ENCODE measurements around the gene FEN1. TPM values are rescaled to one million over a fixed set of nuclear protein-coding genes. Genes with fewer than 3 reads are reported as not detected.
A peak's percentile ranks its signal among the peaks of the same experiment; 100 is the strongest.

Gene FEN1
- total RNA-seq, 1 experiment from 2014 or later, result 21.5 TPM

GRCh38 chr11:61794579-61794978, 1.9 kb downstream of the FEN1 start:
- Mint-ChIP-seq H3K9me3 (ENCODE audit: unreplicated experiment) (no peaks in the 10 kb centered on the region), H3K27me3 (ENCODE audit: insufficient read depth, unreplicated experiment) (no peaks in the 10 kb centered on the region), H3K36me3 (ENCODE audit: insufficient read depth, unreplicated experiment) (peaks cover 22% of the 10 kb centered on the region), H3K27ac (ENCODE audit: low read depth, unreplicated experiment) (no peak overlapping the region), H3K4me3 (ENCODE audit: unreplicated experiment) (no peak overlapping the region), H3K4me1 (ENCODE audit: insufficient read depth, unreplicated experiment) (peaks cover 8% of the 10 kb centered on the region)
- TF ChIP-seq, protein P1, sequence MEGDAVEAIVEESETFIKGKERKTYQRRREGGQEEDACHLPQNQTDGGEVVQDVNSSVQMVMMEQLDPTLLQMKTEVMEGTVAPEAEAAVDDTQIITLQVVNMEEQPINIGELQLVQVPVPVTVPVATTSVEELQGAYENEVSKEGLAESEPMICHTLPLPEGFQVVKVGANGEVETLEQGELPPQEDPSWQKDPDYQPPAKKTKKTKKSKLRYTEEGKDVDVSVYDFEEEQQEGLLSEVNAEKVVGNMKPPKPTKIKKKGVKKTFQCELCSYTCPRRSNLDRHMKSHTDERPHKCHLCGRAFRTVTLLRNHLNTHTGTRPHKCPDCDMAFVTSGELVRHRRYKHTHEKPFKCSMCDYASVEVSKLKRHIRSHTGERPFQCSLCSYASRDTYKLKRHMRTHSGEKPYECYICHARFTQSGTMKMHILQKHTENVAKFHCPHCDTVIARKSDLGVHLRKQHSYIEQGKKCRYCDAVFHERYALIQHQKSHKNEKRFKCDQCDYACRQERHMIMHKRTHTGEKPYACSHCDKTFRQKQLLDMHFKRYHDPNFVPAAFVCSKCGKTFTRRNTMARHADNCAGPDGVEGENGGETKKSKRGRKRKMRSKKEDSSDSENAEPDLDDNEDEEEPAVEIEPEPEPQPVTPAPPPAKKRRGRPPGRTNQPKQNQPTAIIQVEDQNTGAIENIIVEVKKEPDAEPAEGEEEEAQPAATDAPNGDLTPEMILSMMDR (IDR thresholded peaks at IDR 0.05; ENCODE audit: unreplicated experiment), result no peak
- ChIA-PET CTCF (interaction anchor here (0.8 to 12.8 kb wide), 5 partner anchors 19 to 313 kb away, joined by 4 to 148 read pairs (median 18); no protein-coding TSS in a partner anchor), POLR2A (interaction anchor here (0.8 to 3.4 kb wide), 3 partner anchors 27 to 287 kb away, joined by 3 to 15 read pairs (median 11); partner anchors contain the start of gene FTH1)
- intact Hi-C loops (cut with micrococcal nuclease), result no loop called here
- BruUV-seq (replicated peaks), result no TSS peak
- no peak for DNase-seq (ENCODE audit: unreplicated experiment)

- Mint-ChIP-seq H3K27me3 (ENCODE audit: insufficient read depth, unreplicated experiment) (no peaks in the 10 kb centered on the region), H3K4me1 (ENCODE audit: insufficient read depth, unreplicated experiment) (peaks cover 6% of the 10 kb centered on the region), H3K36me3 (ENCODE audit: insufficient read depth, unreplicated experiment) (peaks cover 17% of the 10 kb centered on the region), H3K27ac (ENCODE audit: low read depth, unreplicated experiment) (no peak overlapping the region), H3K9me3 (ENCODE audit: unreplicated experiment) (no peaks in the 10 kb centered on the region), H3K4me3 (ENCODE audit: unreplicated experiment) (no peak overlapping the region)
- DNase-seq (ENCODE audit: unreplicated experiment), result no peak
- ChIA-PET POLR2A (interaction anchor here (2.5 kb wide), 1 partner anchor 152 kb away, joined by 12 read pairs; no protein-coding TSS in a partner anchor), CTCF (interaction anchor here (0.6 to 12.8 kb wide), 16 partner anchors 9 to 312 kb away, joined by 3 to 148 read pairs (median 20); partner anchors contain the start of gene BEST1)
- TF ChIP-seq, protein P1 (IDR thresholded peaks at IDR 0.05; ENCODE audit: unreplicated experiment), result no peak
- no TSS peak for BruUV-seq (replicated peaks)
- intact Hi-C loops (cut with micrococcal nuclease), result no loop called here
Observed at GRCh38 chr11:61795459-61795858, 2.7 kb downstream of the FEN1 start.

GRCh38 chr11:61795876-61796526, 3.3 kb downstream of the FEN1 start:
- Mint-ChIP-seq H3K27me3 (ENCODE audit: insufficient read depth, unreplicated experiment) (no peaks in the 10 kb centered on the region), H3K4me3 (ENCODE audit: unreplicated experiment) (no peak overlapping the region), H3K27ac (ENCODE audit: low read depth, unreplicated experiment) (peak overlapping the region; percentile 2), H3K36me3 (ENCODE audit: insufficient read depth, unreplicated experiment) (peaks cover 21% of the 10 kb centered on the region), H3K4me1 (ENCODE audit: insufficient read depth, unreplicated experiment) (peaks cover 6% of the 10 kb centered on the region), H3K9me3 (ENCODE audit: unreplicated experiment) (no peaks in the 10 kb centered on the region)
- intact Hi-C loops (cut with micrococcal nuclease), result no loop called here
- no peak for DNase-seq (ENCODE audit: unreplicated experiment)
- TF ChIP-seq, protein P1 (IDR thresholded peaks at IDR 0.05; ENCODE audit: unreplicated experiment), result no peak
- BruUV-seq (replicated peaks), result no TSS peak
- ChIA-PET POLR2A (interaction anchor here (1.8 to 3.0 kb wide), 5 partner anchors 19 to 286 kb away, joined by 6 to 23 read pairs (median 12); no protein-coding TSS in a partner anchor), CTCF (interaction anchor here (0.6 to 12.8 kb wide), 25 partner anchors 9 to 312 kb away, joined by 3 to 148 read pairs (median 10); partner anchors contain the start of genes BEST1 and FADS2)

- DNase-seq (ENCODE audit: unreplicated experiment), result peak; percentile 81
- H3K27me3 Mint-ChIP-seq (ENCODE audit: insufficient read depth, unreplicated experiment), result no peaks in the 10 kb centered on the region
- no peak overlapping the region for H3K4me3 Mint-ChIP-seq (ENCODE audit: unreplicated experiment)
- peaks cover 22% of the 10 kb centered on the region for H3K36me3 Mint-ChIP-seq (ENCODE audit: insufficient read depth, unreplicated experiment)
- H3K4me1 Mint-ChIP-seq (ENCODE audit: insufficient read depth, unreplicated experiment), result peaks cover 6% of the 10 kb centered on the region
- BruUV-seq (replicated peaks), result no TSS peak
- POLR2A ChIA-PET, result interaction anchor here (0.5 to 3.0 kb wide), 18 partner anchors 15 to 324 kb away, joined by 3 to 23 read pairs (median 6); partner anchors contain the start of gene FTH1
- peak overlapping the region; percentile 19 for H3K27ac Mint-ChIP-seq (ENCODE audit: low read depth, unreplicated experiment)
- intact Hi-C loops (cut with micrococcal nuclease), result loop anchor here (1.0 kb wide), 6 partner anchors 74 to 311 kb away; no protein-coding TSS in a partner anchor
- no peaks in the 10 kb centered on the region for H3K9me3 Mint-ChIP-seq (ENCODE audit: unreplicated experiment)
- CTCF ChIA-PET, result interaction anchor here (0.6 to 12.8 kb wide), 57 partner anchors 9 to 577 kb away, joined by 3 to 148 read pairs (median 4); partner anchors contain the start of genes BEST1, FADS1 and FADS2
- TF ChIP-seq, protein P1 (IDR thresholded peaks at IDR 0.05; ENCODE audit: unreplicated experiment), result peak; percentile 87
Observed at GRCh38 chr11:61797263-61797944, 4.7 kb downstream of the FEN1 start.

Measured in MCF 10A (cell line).